Measurements from ENCODE around the gene IL18R1.

IL18R1 gene

GRCh38 chr2:102386004-102386403 lies 30.4 kb downstream of the IL18R1 start:
- no peak for TF ChIP-seq CTCF (IDR thresholded peaks at IDR 0.05; ENCODE audit: low read length, missing control alignments)
- H3K4me3 ChIP-seq (replicated peaks; ENCODE audit: low read depth, low read length): no peak overlapping the region
- DNase-seq (ENCODE audit: low read depth): no peak

- DNase-seq (ENCODE audit: low read depth): no peak
- H3K4me3 ChIP-seq (replicated peaks; ENCODE audit: low read depth, low read length): no peak overlapping the region
- no peak for TF ChIP-seq CTCF (IDR thresholded peaks at IDR 0.05; ENCODE audit: low read length, missing control alignments)
Observed at GRCh38 chr2:102386867-102387541, 31.4 kb downstream of the IL18R1 start.

- no peak for TF ChIP-seq CTCF (IDR thresholded peaks at IDR 0.05; ENCODE audit: low read length, missing control alignments)
- DNase-seq (ENCODE audit: low read depth): no peak
- H3K4me3 ChIP-seq (replicated peaks; ENCODE audit: low read depth, low read length): no peak overlapping the region
Observed at GRCh38 chr2:102387763-102388546, 32.4 kb downstream of the IL18R1 start.

GRCh38 chr2:102391565-102391964 lies 36.0 kb downstream of the IL18R1 start:
- TF ChIP-seq CTCF (IDR thresholded peaks at IDR 0.05; ENCODE audit: low read length, missing control alignments): no peak
- no peak overlapping the region for H3K4me3 ChIP-seq (replicated peaks; ENCODE audit: low read depth, low read length)
- DNase-seq (ENCODE audit: low read depth): no peak

- no peak overlapping the region for H3K4me3 ChIP-seq (replicated peaks; ENCODE audit: low read depth, low read length)
- no peak for TF ChIP-seq CTCF (IDR thresholded peaks at IDR 0.05; ENCODE audit: low read length, missing control alignments)
- no peak for DNase-seq (ENCODE audit: low read depth)
Observed at GRCh38 chr2:102392096-102392495, 36.5 kb downstream of the IL18R1 start.

GRCh38 chr2:102392942-102393341 lies 37.3 kb downstream of the IL18R1 start:
- no peak overlapping the region for H3K4me3 ChIP-seq (replicated peaks; ENCODE audit: low read depth, low read length)
- no peak for DNase-seq (ENCODE audit: low read depth)
- no peak for TF ChIP-seq CTCF (IDR thresholded peaks at IDR 0.05; ENCODE audit: low read length, missing control alignments)

Measured in fibroblast of pulmonary artery (primary cell).